Fibroblast of lung (primary cell): ENCODE results near the gene CHSY1.

Source experiments
- CTCF ChIP-seq, 2 donors: IDR thresholded peaks in 1 of 2; conservative IDR thresholded peaks in 1 of 2; 1 replicate in 1 of 2; 2 replicates in 1 of 2; pipeline ENCODE4 v1.5.1; 2011 to 2012; ENCODE audit warnings: low read length in 2 of 2, control low read depth in 1 of 2, inconsistent platforms in 1 of 2, low read depth in 1 of 2, mild to moderate bottlenecking in 1 of 2
- EZH2 ChIP-seq: IDR thresholded peaks from 2 replicates; pipeline ENCODE4 v1.5.1; 2012; ENCODE audit warnings: low read length, control low read depth, mild to moderate bottlenecking; ENCODE audit errors: missing control alignments

GRCh38 chr15:101250873-101251829 lies 697 bp downstream of the CHSY1 start:
- TF ChIP-seq CTCF (conservative IDR thresholded peaks at IDR 0.05 in 1 of 2, IDR thresholded peaks at IDR 0.05 in 1 of 2; ENCODE audit: low read depth in 1 of 2, low read length in 2 of 2) (no peak), EZH2 (no peak)
